Smooth muscle cell (in vitro differentiated cells): Measurements from ENCODE around the gene AQP9. TPM values are rescaled to one million over a fixed set of nuclear protein-coding genes. Genes with fewer than 3 reads are reported as not detected.

ENCODE experiments used
- DNase-seq: peaks from one replicate; lab custom pipeline; 2025; ENCODE audit not compliant: unreplicated experiment; lab: John Stamatoyannopoulos, UW
- H2AFZ ChIP-seq: fragments of 200-600 bp; sonication (generic); 2 replicates; pipeline ENCODE4 v1.6.0; 2016; ENCODE audit warnings: antibody characterized with exemption, low read depth, mild to moderate bottlenecking
- H3F3A ChIP-seq: fragments of 200-600 bp; sonication (generic); 2 replicates; pipeline ENCODE4 v1.6.0; 2017; ENCODE audit warnings: antibody characterized with exemption, low read depth
- H3K27ac ChIP-seq: fragments of 200-600 bp; sonication (generic); 2 replicates; pipeline ENCODE4 v1.5.1; 2016; ENCODE audit warnings: low read depth, mild to moderate bottlenecking
- H3K27me3 ChIP-seq: fragments of 200-600 bp; sonication (generic); 2 replicates; pipeline ENCODE4 v1.6.1; 2016; ENCODE audit warnings: low read depth, mild to moderate bottlenecking
- H3K36me3 ChIP-seq: fragments of 200-600 bp; sonication (generic); 2 replicates; pipeline ENCODE4 v1.5.1; 2016; ENCODE audit warnings: low read depth
- H3K4me1 ChIP-seq: fragments of 200-600 bp; sonication (generic); 2 replicates; pipeline ENCODE4 v1.5.1; 2016; ENCODE audit warnings: low read depth
- H3K4me2 ChIP-seq: fragments of 200-600 bp; sonication (generic); 2 replicates; pipeline ENCODE4 v1.6.0; 2016; ENCODE audit warnings: mild to moderate bottlenecking
- H3K4me3 ChIP-seq: fragments of 200-600 bp; sonication (generic); 2 replicates; pipeline ENCODE4 v1.5.1; 2016; ENCODE audit warnings: mild to moderate bottlenecking
- H3K79me2 ChIP-seq: fragments of 200-600 bp; sonication (generic); 2 replicates; pipeline ENCODE4 v1.6.0; 2016; ENCODE audit warnings: low read depth, mild to moderate bottlenecking
- H3K9ac ChIP-seq: fragments of 200-600 bp; sonication (generic); 2 replicates; pipeline ENCODE4 v1.6.0; 2016; ENCODE audit warnings: low read depth
- H3K9me3 ChIP-seq: fragments of 200-600 bp; sonication (generic); replicated peaks from 2 replicates; pipeline ENCODE4 v1.5.1; 2016; ENCODE audit warnings: low read depth
- H4K20me1 ChIP-seq: fragments of 200-600 bp; sonication (generic); 2 replicates; pipeline ENCODE4 v1.6.0; 2016; ENCODE audit warnings: low read depth
- CTCF ChIP-seq: fragments of 200-600 bp; sonication (generic); IDR thresholded peaks from 2 replicates; pipeline ENCODE4 v1.5.1; 2017; ENCODE audit warnings: borderline replicate concordance, mild to moderate bottlenecking, antibody characterized with exemption; ENCODE audit not compliant: insufficient read depth, poor library complexity, severe bottlenecking
- WGBS: methylation state at CpG from one replicate; pipeline ENCODE4 v1.1.7; 2016; ENCODE audit warnings: low lambda C conversion rate; 5-methylcytosine and 5-hydroxymethylcytosine counted together
- polyA plus RNA-seq: library from polyadenylated mRNA; unstranded; fragments of >200 nt; fragmentation: Nextera tagmentation; extraction: Ambion mirVana; gene quantifications from 2 replicates; pipeline ENCODE4 v1.2.1, GENCODE V29; 2016
- total RNA-seq: library from RNA; depleted of rRNA; stranded (reverse); fragments of >200 nt; gene quantifications from 2 replicates; pipeline ENCODE4 v1.2.3, GENCODE V29; 2014

Gene AQP9
- total and polyA plus RNA-seq, 2 experiments from 2014 or later: 1.5 TPM; not detected in 1

GRCh38 chr15:58213587-58214338 lies 75.6 kb downstream of the AQP9 start:
- Histone ChIP-seq H3K4me2 (peak overlapping the region; percentile 40), H3K9me3 (no peaks in the 10 kb centered on the region), H3K4me3 (no peak overlapping the region), H3K9ac (no peak overlapping the region), H4K20me1 (no peaks in the 10 kb centered on the region), H2AFZ (peak overlapping the region; percentile 77), H3K27me3 (no peaks in the 10 kb centered on the region), H3K4me1 (peaks cover 8% of the 10 kb centered on the region), H3K79me2 (no peaks in the 10 kb centered on the region), H3F3A (no peaks in the 10 kb centered on the region), H3K36me3 (no peaks in the 10 kb centered on the region), H3K27ac (peak overlapping the region; percentile 28)
- no peak for TF ChIP-seq CTCF
- DNase-seq: no peak
- 47% methylated on average over 5 of the region's 5 CpGs for WGBS

- Histone ChIP-seq H3K36me3 (no peaks in the 10 kb centered on the region), H3K27me3 (no peaks in the 10 kb centered on the region), H3K27ac (peak overlapping the region; percentile 28), H3F3A (no peaks in the 10 kb centered on the region), H3K79me2 (no peaks in the 10 kb centered on the region), H3K4me1 (peaks cover 8% of the 10 kb centered on the region), H3K4me3 (no peak overlapping the region), H3K9me3 (peaks cover 3% of the 10 kb centered on the region), H3K9ac (no peak overlapping the region), H2AFZ (no peak overlapping the region), H4K20me1 (no peaks in the 10 kb centered on the region), H3K4me2 (no peak overlapping the region)
- WGBS: 92% methylated on average over 11 of the region's 11 CpGs
- no peak for DNase-seq
- no peak for TF ChIP-seq CTCF
Measured at GRCh38 chr15:58214591-58215340, 76.6 kb downstream of the AQP9 start.

- WGBS: 96% methylated on average over 4 of the region's 4 CpGs
- no peaks in the 10 kb centered on the region for H3K36me3 ChIP-seq
- H3K4me1 ChIP-seq: peaks cover 8% of the 10 kb centered on the region
- no peak overlapping the region for H3K27ac ChIP-seq
- no peaks in the 10 kb centered on the region for H3F3A ChIP-seq
- H3K27me3 ChIP-seq: no peaks in the 10 kb centered on the region
- peaks cover 3% of the 10 kb centered on the region for H3K9me3 ChIP-seq
- no peaks in the 10 kb centered on the region for H3K79me2 ChIP-seq
- no peak for TF ChIP-seq CTCF
- H3K9ac ChIP-seq: no peak overlapping the region
- no peak for DNase-seq
- no peak overlapping the region for H3K4me3 ChIP-seq
- H3K4me2 ChIP-seq: no peak overlapping the region
- no peak overlapping the region for H2AFZ ChIP-seq
- no peaks in the 10 kb centered on the region for H4K20me1 ChIP-seq
Measured at GRCh38 chr15:58217460-58217859, 79.3 kb downstream of the AQP9 start.
